NCI-H345 (cell line): ENCODE measurements around the gene CNGA2.
"Not testable (repeated sequence)": the region's sequence is repeated elsewhere in the genome, so short reads cannot be mapped to it uniquely, and the experiment has no call there.

Experiments used
- DNase-seq: peaks from one replicate; lab custom pipeline; 2025; lab: John Stamatoyannopoulos, UW

CNGA2 gene

DNA sequence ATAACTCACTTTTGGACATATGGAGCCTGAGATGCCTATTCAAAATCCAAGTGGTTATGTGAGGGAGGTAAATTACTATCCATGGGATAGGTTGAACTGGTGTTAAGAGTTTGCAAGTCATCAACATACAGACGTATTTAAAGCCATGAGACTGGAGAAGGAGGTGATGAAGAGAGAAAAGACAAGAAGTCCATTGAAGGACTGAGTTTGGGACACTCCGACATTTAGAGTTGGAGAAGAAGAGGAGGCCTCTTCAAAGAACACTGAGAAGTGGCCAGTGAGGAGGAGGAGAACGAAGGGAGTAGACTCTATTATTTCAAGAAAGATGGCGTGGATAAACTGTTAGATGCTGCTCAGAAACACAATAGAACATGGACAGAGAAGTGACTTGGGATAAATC, at the start of gene CNGA2:
Gene CNGA2 (plus strand): TSS at position 301 of the 400 bp plus-strand sequence. CDS start 3,738 bp downstream, outside the sequence.
- DNase-seq, result no peak

DNA sequence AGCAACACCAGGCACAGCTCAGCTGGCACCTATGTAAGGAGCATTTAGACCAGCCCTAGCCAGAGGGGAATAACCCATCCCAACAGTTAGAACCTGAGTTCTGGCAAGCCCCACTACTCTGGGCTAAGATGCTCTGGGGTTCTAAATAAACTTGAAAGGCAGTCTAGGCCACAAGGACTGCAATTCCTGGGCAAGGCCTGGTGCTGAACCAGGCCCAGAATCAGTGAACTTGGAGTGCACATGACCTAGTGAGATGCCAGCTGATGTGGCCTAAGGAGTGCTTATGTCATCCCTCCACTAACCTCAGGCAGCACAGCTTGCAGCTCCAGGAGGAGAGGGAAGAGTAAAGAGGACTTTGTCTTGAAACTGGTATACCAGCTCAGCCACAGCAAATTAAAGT, 46.9 kb upstream of the CNGA2 start:
- DNase-seq, result no peak

- no peak for DNase-seq
Measured at GRCh38 chrX:151688695-151689094, 45.9 kb upstream of the CNGA2 start.

DNA sequence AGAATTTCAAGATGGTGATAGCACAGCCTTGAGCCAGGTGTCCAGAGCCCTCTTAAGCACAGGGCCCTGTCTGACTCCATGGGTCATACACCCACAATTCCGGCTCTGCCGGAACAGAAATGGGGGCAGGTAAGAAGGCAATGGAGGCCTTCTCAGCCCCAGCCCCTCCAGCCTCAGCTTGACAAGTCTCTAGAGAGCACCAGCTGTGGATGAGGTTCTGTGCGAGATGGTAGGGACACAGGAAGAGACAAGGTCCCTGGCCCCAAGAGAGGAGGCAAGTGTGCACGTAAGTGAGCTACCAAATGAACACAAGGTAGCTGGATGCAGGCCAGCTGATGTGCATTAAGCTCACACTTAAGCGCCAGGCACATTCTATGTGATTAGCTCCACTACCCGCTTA, 41.7 kb upstream of the CNGA2 start:
- DNase-seq, result no peak

GRCh38 chrX:151694121-151694520, 40.4 kb upstream of the CNGA2 start:
- DNase-seq, result no peak

DNA sequence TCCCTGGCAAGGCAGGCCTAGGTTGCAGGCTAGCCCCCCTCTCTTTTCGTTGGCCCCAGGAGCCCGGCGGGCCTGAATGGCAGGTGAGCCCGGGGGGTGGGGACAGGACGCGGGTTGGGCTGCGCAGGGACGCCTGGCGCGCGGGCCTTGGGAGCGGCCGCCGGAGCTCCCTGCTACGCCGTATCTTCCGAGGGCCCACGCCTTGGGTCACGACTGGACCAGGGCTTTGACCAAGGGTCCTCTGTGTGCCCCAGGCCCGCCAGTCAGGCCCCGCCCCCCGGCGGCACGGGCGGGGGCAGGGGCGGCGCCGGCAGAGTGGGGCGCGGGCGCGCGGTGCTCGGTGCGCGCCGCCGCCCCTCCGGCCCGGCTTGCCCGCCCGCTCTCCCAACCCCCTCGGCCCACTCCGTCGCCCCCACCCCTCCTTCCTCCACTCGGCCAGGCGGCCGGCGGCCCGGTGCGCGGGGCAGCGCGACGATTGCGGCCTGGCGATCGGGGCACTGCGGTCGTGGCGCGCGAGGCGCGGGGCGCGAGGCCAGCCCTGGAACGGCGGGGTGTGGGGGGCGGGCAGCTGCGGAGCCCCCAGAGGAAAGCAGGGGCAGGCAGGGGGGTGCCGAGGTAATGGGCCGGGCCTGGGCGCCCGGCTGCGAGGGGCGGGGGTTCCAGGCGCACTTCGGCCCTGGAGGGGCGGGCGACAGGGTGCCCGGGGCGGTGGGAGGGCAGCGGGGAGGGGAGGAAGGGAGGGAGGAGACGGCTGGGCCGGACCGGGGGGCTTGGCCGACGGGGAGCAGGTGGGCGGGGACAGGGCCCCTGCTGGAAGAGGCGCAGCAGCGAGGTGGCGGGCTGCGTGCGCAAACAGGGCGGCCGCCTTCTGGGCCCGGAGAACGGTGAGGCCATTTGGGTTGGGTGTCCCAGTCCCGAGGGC, 39.6 kb upstream of the CNGA2 start, which contains the start of gene PRRG3:
Gene PRRG3 (plus strand): TSS at position 798 of the 922 bp plus-strand sequence. CDS start 3,357 bp downstream, outside the sequence.
- no peak for DNase-seq

- DNase-seq, result no peak
Measured at GRCh38 chrX:151695583-151696340, 38.8 kb upstream of the CNGA2 start.

DNA sequence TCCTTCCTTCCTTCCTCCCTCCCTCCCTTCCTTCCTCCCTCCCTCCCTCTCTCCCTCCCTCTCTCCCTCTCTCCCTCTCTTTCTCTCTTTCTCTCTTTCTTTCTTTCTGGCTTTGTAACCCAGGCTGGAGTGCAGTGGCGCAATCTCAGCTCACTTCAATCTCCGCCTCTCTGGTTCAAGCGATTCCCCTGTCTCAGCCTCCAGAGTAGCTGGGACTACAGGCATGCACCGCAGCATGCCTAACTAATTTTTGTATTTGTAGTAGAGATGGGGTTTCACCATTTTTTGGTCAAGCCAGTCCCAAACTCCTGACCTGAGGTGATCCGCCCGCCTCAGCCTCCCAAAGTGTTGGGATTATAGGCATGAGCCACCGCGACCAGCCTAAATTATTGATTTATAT, 37.5 kb upstream of the CNGA2 start:
- DNase-seq, result not testable (repeated sequence)

DNA sequence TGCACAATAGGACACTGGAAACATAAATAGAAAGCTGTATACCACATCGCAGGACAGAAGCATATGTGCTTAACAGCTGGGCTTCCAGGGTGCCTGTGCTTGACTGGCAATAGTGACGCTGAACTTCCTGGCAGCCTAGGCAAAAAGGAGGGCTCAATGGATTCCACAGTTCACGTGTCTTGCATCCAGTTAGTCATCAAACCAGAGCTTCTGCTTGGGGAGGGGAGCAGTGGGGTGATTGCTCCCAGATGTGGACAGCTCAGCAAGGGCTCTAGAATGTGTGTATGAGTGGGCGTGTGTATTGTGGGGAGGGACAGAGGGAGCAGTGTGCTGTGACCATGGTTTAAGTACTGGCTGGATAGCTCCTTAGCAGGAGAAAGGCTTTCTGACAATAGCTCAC, 37.0 kb upstream of the CNGA2 start:
- no peak for DNase-seq

DNA sequence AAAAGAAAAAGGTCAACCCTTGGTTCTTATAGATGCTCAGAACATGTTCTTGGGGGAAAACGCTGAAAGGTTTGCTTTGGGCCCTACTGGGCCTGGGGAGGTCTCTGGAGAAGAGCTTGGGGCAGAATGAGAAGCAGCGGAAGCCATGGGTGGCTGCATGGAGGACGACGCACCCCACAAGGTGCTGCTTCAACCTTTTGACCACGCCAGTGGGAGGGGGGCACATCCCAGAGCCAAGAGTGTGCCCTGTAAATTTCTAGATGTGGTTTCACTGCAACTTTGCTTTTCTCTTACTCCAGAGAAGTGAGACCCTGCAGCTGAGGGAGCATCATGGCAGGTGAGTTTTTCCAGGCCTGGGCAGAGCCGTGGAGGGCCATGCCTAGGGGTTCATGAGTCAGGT, 36.1 kb upstream of the CNGA2 start:
- DNase-seq, result no peak

DNA sequence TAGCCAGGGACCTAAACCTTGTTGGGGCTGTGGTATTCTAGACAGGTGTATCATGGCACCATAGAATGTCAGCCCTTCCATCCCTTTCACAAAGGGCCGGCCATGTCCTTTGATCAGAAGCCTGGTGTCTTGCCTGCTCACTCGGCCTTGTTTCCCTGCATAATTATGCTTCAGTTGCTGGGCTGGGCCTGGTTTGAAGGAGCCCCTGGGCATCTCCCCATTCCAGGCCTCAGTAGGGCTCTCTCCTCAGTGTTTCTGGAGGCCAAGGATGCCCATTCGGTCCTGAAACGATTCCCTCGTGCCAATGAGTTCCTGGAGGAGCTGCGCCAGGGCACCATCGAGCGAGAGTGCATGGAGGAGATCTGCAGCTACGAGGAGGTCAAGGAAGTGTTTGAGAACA, 34.8 kb upstream of the CNGA2 start:
- no peak for DNase-seq

DNA sequence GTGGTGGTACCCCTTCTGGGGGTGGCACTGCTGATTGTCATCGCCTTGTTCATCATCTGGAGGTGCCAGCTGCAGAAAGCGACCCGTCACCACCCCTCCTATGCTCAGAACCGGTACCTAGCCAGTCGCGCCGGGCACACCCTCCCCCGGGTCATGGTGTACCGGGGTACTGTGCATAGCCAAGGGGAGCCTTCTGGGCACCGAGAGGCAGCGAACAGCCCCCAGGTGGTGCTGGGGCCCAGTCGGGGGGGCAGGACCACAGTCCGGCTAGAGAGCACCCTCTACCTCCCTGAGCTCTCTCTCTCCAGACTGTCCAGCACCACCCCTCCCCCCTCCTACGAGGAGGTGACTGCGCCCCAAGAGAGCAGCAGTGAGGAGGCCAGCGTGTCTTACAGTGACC, 34.0 kb upstream of the CNGA2 start:
- DNase-seq, result no peak

GRCh38 chrX:151701071-151701470, 33.5 kb upstream of the CNGA2 start:
- no peak for DNase-seq

DNA sequence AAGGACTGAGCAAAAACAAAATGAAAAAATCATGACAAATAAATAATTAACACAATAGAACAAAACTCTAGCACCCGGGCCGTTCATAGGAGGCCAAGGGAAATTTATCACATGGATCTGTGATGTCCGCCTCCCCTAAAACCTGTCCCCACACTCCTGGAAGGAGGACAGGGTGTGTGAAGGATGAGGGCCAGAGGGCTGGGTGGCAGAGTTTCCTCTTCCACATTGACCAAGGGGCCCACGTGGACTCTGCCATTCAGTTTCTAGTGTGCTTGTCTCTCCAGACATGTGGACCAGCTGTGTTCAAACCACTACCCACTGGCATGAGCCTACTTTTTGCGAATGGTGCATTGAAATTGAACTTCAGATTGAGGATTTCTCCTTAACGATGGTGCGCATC, 33.0 kb upstream of the CNGA2 start:
- no peak for DNase-seq

GRCh38 chrX:151702026-151702714, 32.4 kb upstream of the CNGA2 start:
- no peak for DNase-seq

- no peak for DNase-seq
Measured at GRCh38 chrX:151702741-151703340, 31.7 kb upstream of the CNGA2 start.

DNA sequence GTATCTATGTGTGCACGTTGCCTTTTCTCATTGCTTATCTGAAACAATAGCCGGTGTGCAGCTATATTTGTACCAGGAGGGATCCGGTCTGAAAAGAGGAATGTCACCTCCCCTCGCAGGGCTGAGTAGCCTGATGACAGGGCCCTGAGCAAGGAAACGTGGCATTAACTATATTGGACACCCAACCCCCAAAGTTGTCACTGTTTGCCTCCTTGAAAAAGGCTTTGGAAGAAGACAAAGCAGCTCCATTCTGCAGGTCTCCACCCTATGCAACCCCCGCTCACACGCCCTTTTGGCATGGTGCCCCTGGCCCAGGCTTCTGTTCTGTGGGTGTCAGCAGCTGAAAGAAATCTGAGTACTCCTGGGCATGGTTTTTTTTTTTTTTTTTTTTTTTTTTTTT, 31.1 kb upstream of the CNGA2 start:
- DNase-seq, result peak; percentile 1

- no peak for DNase-seq
Measured at GRCh38 chrX:151704041-151704663, 30.4 kb upstream of the CNGA2 start.

GRCh38 chrX:151708821-151709220, 25.7 kb upstream of the CNGA2 start:
- no peak for DNase-seq

- no peak for DNase-seq
Measured at GRCh38 chrX:151710457-151710856, 24.1 kb upstream of the CNGA2 start.

- DNase-seq, result no peak
Measured at GRCh38 chrX:151711154-151711553, 23.4 kb upstream of the CNGA2 start.

DNA sequence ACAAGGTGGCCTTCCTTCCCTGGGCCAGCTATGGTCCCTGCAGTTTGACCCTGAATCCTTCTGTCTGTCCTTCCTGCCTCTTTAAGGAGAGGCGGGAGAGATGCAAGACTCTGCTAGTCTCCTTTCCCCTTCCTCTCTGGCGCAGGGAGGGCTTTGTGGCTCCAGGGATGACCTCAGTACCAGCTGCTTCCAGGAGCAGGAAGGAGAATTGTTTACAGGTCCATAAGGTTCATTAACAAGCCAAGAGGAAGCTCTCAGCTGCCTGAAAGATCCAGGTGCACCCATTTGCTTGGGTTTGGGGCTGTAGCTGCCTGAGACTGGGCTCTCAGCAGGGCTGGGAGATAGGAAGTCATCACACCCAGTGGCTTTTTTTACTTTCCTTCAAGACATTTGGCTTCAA, 22.8 kb upstream of the CNGA2 start:
- no peak for DNase-seq
